ENCODE measurements around the gene TP73.

The TP73 gene

DNA sequence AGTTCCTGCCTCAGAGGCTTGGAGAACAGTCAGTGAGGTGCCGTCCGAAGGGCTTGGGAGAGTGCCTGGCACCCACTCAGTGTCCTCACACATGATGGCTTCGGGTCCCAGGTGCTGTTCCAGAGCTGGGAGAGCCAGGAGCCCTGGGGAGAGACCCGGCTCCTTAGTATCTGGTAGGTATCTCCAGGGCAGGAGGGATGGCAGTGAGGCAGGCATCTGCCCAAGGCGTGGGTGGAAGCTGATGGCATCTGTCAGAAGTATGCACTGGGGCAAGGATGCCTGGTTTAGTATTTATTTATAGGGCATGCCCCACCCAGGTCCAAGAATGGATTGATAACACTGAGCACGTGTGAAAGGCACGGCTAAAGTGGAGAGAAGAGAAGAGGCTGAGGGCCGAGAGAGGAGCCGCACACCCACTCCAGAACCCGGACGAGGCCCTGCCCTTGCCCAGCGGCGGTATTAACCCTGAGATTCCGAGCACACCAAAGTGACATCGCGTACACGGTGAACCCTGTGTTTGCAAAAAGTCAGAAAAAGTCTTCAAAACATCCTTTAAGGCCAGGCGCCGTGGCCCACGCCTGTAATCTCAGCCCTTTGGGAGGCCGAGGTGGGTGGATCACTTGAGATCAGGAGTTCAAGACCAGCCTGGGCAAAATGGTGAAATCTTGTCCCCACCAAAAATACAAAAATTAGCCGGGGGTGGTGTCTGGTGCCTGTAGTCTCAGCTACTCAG, 2.4 kb downstream of the TP73 start:
- no peak for DNase-seq (ENCODE audit: low read depth)
- no peak overlapping the region for H3K4me3 ChIP-seq (ENCODE audit: low read depth, low read length)
- TF ChIP-seq, protein P1, sequence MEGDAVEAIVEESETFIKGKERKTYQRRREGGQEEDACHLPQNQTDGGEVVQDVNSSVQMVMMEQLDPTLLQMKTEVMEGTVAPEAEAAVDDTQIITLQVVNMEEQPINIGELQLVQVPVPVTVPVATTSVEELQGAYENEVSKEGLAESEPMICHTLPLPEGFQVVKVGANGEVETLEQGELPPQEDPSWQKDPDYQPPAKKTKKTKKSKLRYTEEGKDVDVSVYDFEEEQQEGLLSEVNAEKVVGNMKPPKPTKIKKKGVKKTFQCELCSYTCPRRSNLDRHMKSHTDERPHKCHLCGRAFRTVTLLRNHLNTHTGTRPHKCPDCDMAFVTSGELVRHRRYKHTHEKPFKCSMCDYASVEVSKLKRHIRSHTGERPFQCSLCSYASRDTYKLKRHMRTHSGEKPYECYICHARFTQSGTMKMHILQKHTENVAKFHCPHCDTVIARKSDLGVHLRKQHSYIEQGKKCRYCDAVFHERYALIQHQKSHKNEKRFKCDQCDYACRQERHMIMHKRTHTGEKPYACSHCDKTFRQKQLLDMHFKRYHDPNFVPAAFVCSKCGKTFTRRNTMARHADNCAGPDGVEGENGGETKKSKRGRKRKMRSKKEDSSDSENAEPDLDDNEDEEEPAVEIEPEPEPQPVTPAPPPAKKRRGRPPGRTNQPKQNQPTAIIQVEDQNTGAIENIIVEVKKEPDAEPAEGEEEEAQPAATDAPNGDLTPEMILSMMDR (conservative IDR thresholded peaks at IDR 0.05; ENCODE audit: low read depth, low read length) = no peak

DNA sequence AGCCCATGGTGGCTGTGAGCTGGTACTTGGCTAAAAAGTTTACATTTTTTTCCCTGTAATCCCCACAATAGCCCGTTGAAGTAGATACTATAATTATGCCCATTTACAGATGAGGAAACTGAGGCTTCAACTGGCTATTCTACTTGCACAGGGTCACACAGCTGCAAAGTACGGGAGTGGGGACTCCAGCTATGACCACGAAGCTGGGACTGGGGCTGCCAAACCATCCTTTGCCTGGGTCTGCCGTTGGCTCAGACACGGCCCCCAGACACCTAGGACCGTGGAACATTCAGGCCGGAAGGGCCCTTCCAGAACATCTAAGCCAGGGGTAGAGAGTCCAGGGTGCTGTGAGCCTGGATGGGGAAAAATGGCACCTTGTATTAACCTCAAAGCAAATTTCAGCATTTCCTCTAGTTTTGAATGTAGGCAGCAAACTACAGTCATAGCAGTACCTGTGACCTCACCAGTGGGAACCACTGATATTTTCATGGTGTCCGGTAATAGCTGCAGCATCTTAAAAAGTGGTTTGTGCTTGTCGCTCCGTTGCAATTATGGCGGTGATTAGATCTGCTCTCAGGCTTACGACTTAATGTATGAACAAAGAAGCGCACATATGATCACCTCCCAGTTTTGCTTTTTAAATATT, 4.3 kb downstream of the TP73 start:
- DNase-seq (ENCODE audit: low read depth) = no peak
- TF ChIP-seq, protein P1 (conservative IDR thresholded peaks at IDR 0.05; ENCODE audit: low read depth, low read length) = no peak
- H3K4me3 ChIP-seq (ENCODE audit: low read depth, low read length) = no peak overlapping the region

GRCh38 chr1:3657096-3657475, 4.8 kb downstream of the TP73 start:
- H3K4me3 ChIP-seq (ENCODE audit: low read depth, low read length) = no peak overlapping the region
- TF ChIP-seq, protein P1 (conservative IDR thresholded peaks at IDR 0.05; ENCODE audit: low read depth, low read length) = no peak
- no peak for DNase-seq (ENCODE audit: low read depth)

DNA sequence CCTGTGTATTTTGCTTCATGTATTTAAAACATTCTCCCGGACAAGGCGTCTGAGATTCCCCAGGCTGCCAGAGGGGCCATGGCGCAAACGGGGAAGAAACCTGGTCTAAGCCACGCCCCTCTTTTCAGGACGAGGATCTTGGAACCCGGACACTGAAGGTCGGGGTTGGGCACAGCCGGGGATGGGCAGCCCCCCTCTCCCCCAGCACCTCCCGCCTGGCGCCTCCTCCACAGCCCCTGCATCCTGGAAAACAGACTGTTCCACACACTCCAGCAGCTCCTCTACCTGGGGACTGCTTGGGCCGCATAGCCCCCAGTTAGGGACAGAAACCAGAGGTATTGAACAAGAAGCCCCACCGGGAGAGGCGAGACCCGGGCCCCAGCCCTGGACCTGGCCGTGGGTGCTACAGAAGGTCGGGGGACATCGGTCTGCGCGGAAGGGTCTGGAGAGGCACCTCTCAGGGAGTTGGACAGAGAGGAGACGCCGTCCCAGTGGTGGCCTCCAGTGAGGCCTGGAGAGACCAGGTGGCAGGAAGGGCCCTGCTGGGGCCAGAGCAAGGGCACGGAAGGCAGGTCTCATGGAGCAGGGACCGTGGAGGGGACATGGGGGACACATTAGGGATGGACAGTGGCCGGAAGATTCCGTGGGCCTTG, 5.4 kb downstream of the TP73 start:
- DNase-seq (ENCODE audit: low read depth) = no peak
- TF ChIP-seq, protein P1 (conservative IDR thresholded peaks at IDR 0.05; ENCODE audit: low read depth, low read length) = no peak
- H3K4me3 ChIP-seq (ENCODE audit: low read depth, low read length) = no peak overlapping the region

GRCh38 chr1:3658231-3658615, 5.9 kb downstream of the TP73 start:
- no peak overlapping the region for H3K4me3 ChIP-seq (ENCODE audit: low read depth, low read length)
- DNase-seq (ENCODE audit: low read depth) = no peak
- TF ChIP-seq, protein P1 (conservative IDR thresholded peaks at IDR 0.05; ENCODE audit: low read depth, low read length) = no peak

GRCh38 chr1:3659093-3659492, 6.8 kb downstream of the TP73 start:
- TF ChIP-seq, protein P1 (conservative IDR thresholded peaks at IDR 0.05; ENCODE audit: low read depth, low read length) = no peak
- no peak overlapping the region for H3K4me3 ChIP-seq (ENCODE audit: low read depth, low read length)
- DNase-seq (ENCODE audit: low read depth) = no peak
